HEK293T (cell line): ENCODE data around the gene TCF3.

Source experiments
- ARNT ChIP-seq: fragments of 450-650 bp; IDR thresholded peaks from 2 replicates; pipeline ENCODE4 v1.6.1; 2017; ENCODE audit warnings: mild to moderate bottlenecking
- FOXM1 ChIP-seq: fragments of 450-650 bp; IDR thresholded peaks from 2 replicates; pipeline ENCODE4 v1.6.1; 2017; ENCODE audit warnings: mild to moderate bottlenecking, borderline replicate concordance
- NFRKB ChIP-seq: fragments of 450-650 bp; IDR thresholded peaks from 2 replicates; pipeline ENCODE4 v1.6.1; 2016; ENCODE audit warnings: mild to moderate bottlenecking, moderate library complexity
- SP1 ChIP-seq: fragments of 450-650 bp; IDR thresholded peaks from 2 replicates; pipeline ENCODE4 v1.6.1; 2017
- SUZ12 ChIP-seq: fragments of 450-650 bp; IDR thresholded peaks from 2 replicates; pipeline ENCODE4 v1.6.1; 2016; ENCODE audit warnings: mild to moderate bottlenecking
- TARDBP ChIP-seq: fragments of 450-650 bp; IDR thresholded peaks from 2 replicates; pipeline ENCODE4 v1.6.1; 2016
- ZNF384 ChIP-seq: fragments of 450-650 bp; IDR thresholded peaks from 2 replicates; pipeline ENCODE4 v1.6.1; 2016

GRCh38 chr19:1567116-1567847 lies 85.1 kb downstream of the TCF3 start:
- TF ChIP-seq SP1, result no peak
- no peak for TF ChIP-seq SUZ12
- TF ChIP-seq NFRKB, result no peak
- TF ChIP-seq ARNT, result no peak
- no peak for TF ChIP-seq FOXM1
- no peak for TF ChIP-seq ZNF384
- TF ChIP-seq TARDBP, result no peak
